CD4-positive, alpha-beta T cell (primary cell): ENCODE measurements around the gene ZNHIT1. TPM values are rescaled to one million over a fixed set of nuclear protein-coding genes. Genes with fewer than 3 reads are reported as not detected.

Source experiments
- ATAC-seq: fragments of 200-7000 bp; cut with Tn5 transposase; one replicate; pipeline ENCODE4 v1.10.0; 2022; ENCODE audit warnings: mild to moderate bottlenecking; ENCODE audit not compliant: poor library complexity
- CTCF ChIA-PET: fragments of 350-600 bp; sonication (Branson Sonifier 250); formaldehyde crosslinking; loops from one replicate; lab custom pipeline; 2021; ENCODE audit warnings: antibody characterized with exemption, inconsistent platforms; lab: Charles Lee
- POLR2A ChIA-PET: fragments of 350-600 bp; sonication (Branson Sonifier 250); formaldehyde crosslinking; loops from one replicate; lab custom pipeline; 2021; ENCODE audit warnings: antibody characterized with exemption, inconsistent platforms; lab: Charles Lee
- DNase-seq, 14 experiments: peaks; one replicate each; pipeline ENCODE4 v3.0.0-alpha.2; 2013 to 2020; ENCODE audit warnings: mixed read lengths in 2 of 14
- H3K27ac ChIP-seq, 2 donors: one replicate each; pipeline versions ENCODE4 v1.5.1 to v1.7.0; 2013; ENCODE audit warnings: low read length in 2 of 2, low read depth in 1 of 2, mild to moderate bottlenecking in 1 of 2
- H3K27me3 ChIP-seq, 2 experiments: 1 replicate in 1 of 2; 2 replicates in 1 of 2; pipeline versions ENCODE4 v1.6.1 to v1.7.0; 2013; ENCODE audit warnings: low read length in 2 of 2, control low read depth in 1 of 2, mild to moderate bottlenecking in 1 of 2, moderate library complexity in 1 of 2; ENCODE audit not compliant: insufficient read depth in 2 of 2, control insufficient read depth in 1 of 2
- H3K36me3 ChIP-seq: one replicate; pipeline ENCODE4 v1.6.1; 2013; ENCODE audit warnings: low read length, control low read depth; ENCODE audit not compliant: insufficient read depth
- H3K4me1 ChIP-seq: one replicate; pipeline ENCODE4 v1.6.1; 2013; ENCODE audit warnings: low read length, control low read depth; ENCODE audit not compliant: insufficient read depth
- H3K4me3 ChIP-seq: one replicate; pipeline ENCODE4 v1.5.1; 2013; ENCODE audit warnings: mild to moderate bottlenecking, low read length, moderate library complexity
- H3K9me3 ChIP-seq, 2 experiments: 1 replicate in 1 of 2; 2 replicates in 1 of 2; pipeline versions ENCODE4 v1.6.1 to v1.7.0; 2013; ENCODE audit warnings: low read length in 2 of 2, mild to moderate bottlenecking in 2 of 2, control low read depth in 1 of 2, moderate library complexity in 1 of 2; ENCODE audit not compliant: control insufficient read depth in 1 of 2, insufficient read depth in 1 of 2
- H3K27ac Mint-ChIP-seq: one replicate; pipeline ENCODE4 v1.8.0; 2020; ENCODE audit warnings: mixed read lengths
- H3K27me3 Mint-ChIP-seq: one replicate; pipeline ENCODE4 v1.8.0; 2021; ENCODE audit warnings: mixed read lengths
- H3K36me3 Mint-ChIP-seq: one replicate; pipeline ENCODE4 v1.8.0; 2021; ENCODE audit warnings: low read depth, mixed read lengths
- H3K4me1 Mint-ChIP-seq: one replicate; pipeline ENCODE4 v1.8.0; 2021; ENCODE audit warnings: low read depth, mixed read lengths
- H3K4me3 Mint-ChIP-seq: one replicate; pipeline ENCODE4 v1.8.0; 2020; ENCODE audit warnings: mild to moderate bottlenecking, mixed read lengths
- H3K9me3 Mint-ChIP-seq: one replicate; pipeline ENCODE4 v1.8.0; 2020; ENCODE audit warnings: mixed read lengths
- CTCF ChIP-seq: fragments of 200-600 bp; IDR thresholded peaks from one replicate; pipeline ENCODE4 v1.8.0; 2022; ENCODE audit warnings: antibody characterized with exemption, mild to moderate bottlenecking
- intact Hi-C, 2 experiments: fragments of 100-400 bp; cut with DNase I in 1 of 2; cut with micrococcal nuclease in 1 of 2; formaldehyde crosslinking; loops; one replicate each; pipeline versions ENCODE4 v1.15.1 to v1.9.0; 2023 to 2025; cut with DNase I, micrococcal nuclease
- total RNA-seq, 174 experiments: library from RNA in 2 of 174; stranded (reverse) in 2 of 174; gene quantifications; one replicate each; pipeline ENCODE4 v1.2.3 and lab custom pipeline; 2021 to 2026

Gene ZNHIT1
- total RNA-seq, 2 experiments from 2014 or later = 28.4 to 30.6 TPM

GRCh38 chr7:101244375-101245146, 26.6 kb downstream of the ZNHIT1 start, which contains the start of gene FIS1:
TSS of gene FIS1 (minus strand) at chr7:101245081. CDS start at chr7:101245004, 77 bp downstream.
- Histone ChIP-seq H3K4me3 (peak within 1 kb of the TSS; percentile 87), H3K36me3 (peaks cover 32% of the 10 kb centered on the region), H3K9me3 (no peaks in the 10 kb centered on the region), H3K27ac (peak within 1 kb of the TSS; percentile 91 to 92), H3K4me1 (peaks cover 23% of the 10 kb centered on the region), H3K27me3 (no peaks in the 10 kb centered on the region)
- ChIA-PET POLR2A (interaction anchor here (0.7 to 2.9 kb wide), 16 partner anchors 8 to 817 kb away, joined by 3 to 55 read pairs (median 5); partner anchors contain the start of genes IFT22, PLOD3, SRRT and UFSP1), CTCF (interaction anchor here (0.7 to 2.8 kb wide), 17 partner anchors 9 to 370 kb away, joined by 3 to 39 read pairs (median 4); partner anchors contain the start of genes AP1S1, PLOD3, SERPINE1 and SRRT)
- Mint-ChIP-seq H3K4me1 (peaks cover 44% of the 10 kb centered on the region), H3K9me3 (no peaks in the 10 kb centered on the region), H3K36me3 (peaks cover 43% of the 10 kb centered on the region), H3K27ac (peak within 1 kb of the TSS; percentile 96), H3K27me3 (no peaks in the 10 kb centered on the region), H3K4me3 (peak within 1 kb of the TSS; percentile 98)
- DNase-seq (peak; percentile 84 to 96 (median 90)), ATAC-seq (peak; percentile 94)
- TF ChIP-seq CTCF = peak; percentile 99
- intact Hi-C loops = loop anchor here (1.0 to 5.0 kb wide), 8 partner anchors 8 to 1223 kb away; partner anchors contain the start of genes ZNHIT1 (in 2 of the 2), SRRT (in 1 of the 2) and TRIM56 (in 1 of the 2)

DNA sequence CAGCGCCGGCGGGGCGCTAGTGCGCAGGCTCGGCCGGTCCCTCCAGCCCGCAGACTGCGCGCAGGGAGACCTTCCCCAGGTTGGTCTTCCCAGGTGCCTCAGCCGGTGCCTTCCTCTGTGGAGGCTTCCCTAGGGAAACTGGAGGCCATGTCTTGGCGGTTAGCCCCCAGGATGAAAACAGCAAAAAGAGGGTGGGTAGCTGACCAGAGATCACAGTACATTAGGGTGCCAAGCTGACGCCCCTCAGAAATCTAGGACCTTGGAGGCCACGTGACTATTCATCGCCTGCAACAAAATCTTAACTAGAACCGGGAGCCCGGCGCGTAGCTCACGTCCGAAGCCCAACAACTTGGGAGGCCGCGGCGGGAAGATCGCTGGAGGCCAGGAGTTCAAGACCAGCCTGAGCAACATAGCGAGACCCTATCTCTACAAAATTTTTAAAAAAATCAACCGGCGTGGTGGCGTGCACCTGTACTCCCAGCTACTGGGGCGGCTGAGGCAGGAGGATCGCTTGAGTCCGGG, 27.2 kb downstream of the ZNHIT1 start:
- DNase-seq = no peak
- H3K4me1 ChIP-seq = peaks cover 23% of the 10 kb centered on the region
- peak overlapping the region; percentile 91 to 92 for H3K27ac ChIP-seq
- H3K9me3 Mint-ChIP-seq = no peaks in the 10 kb centered on the region
- H3K4me1 Mint-ChIP-seq = peaks cover 50% of the 10 kb centered on the region
- H3K27me3 Mint-ChIP-seq = no peaks in the 10 kb centered on the region
- no peaks in the 10 kb centered on the region for H3K9me3 ChIP-seq
- TF ChIP-seq CTCF = no peak
- CTCF ChIA-PET = interaction anchor here (2.6 to 2.8 kb wide), 2 partner anchors 27 to 53 kb away, joined by 14 to 39 read pairs; partner anchors contain the start of genes PLOD3 and ZNHIT1
- POLR2A ChIA-PET = interaction anchor here (0.7 to 2.9 kb wide), 9 partner anchors 9 to 370 kb away, joined by 3 to 55 read pairs (median 4); partner anchors contain the start of genes IFT22, PLOD3, SRRT and UFSP1
- peak overlapping the region; percentile 96 for H3K27ac Mint-ChIP-seq
- H3K36me3 Mint-ChIP-seq = peaks cover 42% of the 10 kb centered on the region
- peaks cover 29% of the 10 kb centered on the region for H3K36me3 ChIP-seq
- peak overlapping the region; percentile 87 for H3K4me3 ChIP-seq
- intact Hi-C loops = loop anchor here (2.0 to 5.0 kb wide), 3 partner anchors 100 to 1222 kb away; no protein-coding TSS in a partner anchor
- H3K4me3 Mint-ChIP-seq = peak overlapping the region; percentile 98
- no peak for ATAC-seq
- H3K27me3 ChIP-seq = no peaks in the 10 kb centered on the region

DNA sequence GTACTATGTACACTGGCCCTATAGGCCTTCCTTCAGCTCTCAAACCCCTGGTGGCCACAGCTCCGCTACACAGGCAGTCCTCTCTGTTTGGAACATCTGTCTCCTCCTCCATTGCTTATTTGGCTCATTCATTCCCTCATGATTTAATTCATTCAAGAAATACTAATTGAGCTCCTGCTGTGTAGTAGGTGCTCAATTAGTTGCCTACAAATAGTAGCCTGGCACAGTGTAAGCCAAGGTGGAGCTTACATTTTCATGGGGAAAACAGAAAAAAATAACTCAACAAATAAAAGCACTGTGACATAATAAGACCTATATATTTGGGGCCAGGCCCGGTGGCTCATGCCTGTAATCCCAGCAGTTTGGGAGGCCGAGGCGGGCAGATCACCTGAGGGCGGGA, 30.3 kb downstream of the ZNHIT1 start:
- peak overlapping the region; percentile 63 for H3K4me3 Mint-ChIP-seq
- ATAC-seq = no peak
- no peaks in the 10 kb centered on the region for H3K27me3 Mint-ChIP-seq
- no peak for DNase-seq
- Histone ChIP-seq H3K4me3 (no peak overlapping the region), H3K9me3 (no peaks in the 10 kb centered on the region), H3K27ac (no peak overlapping the region), H3K36me3 (peaks cover 16% of the 10 kb centered on the region), H3K4me1 (peaks cover 45% of the 10 kb centered on the region), H3K27me3 (no peaks in the 10 kb centered on the region)
- CTCF ChIA-PET = interaction anchor here (0.5 to 1.2 kb wide), 2 partner anchors 104 to 600 kb away, joined by 3 to 5 read pairs; no protein-coding TSS in a partner anchor
- H3K36me3 Mint-ChIP-seq = peaks cover 44% of the 10 kb centered on the region
- TF ChIP-seq CTCF = no peak
- intact Hi-C loops = loop anchor here in 1 of 2 experiments (5.0 kb wide), 2 partner anchors 411 to 1219 kb away; no protein-coding TSS in a partner anchor
- H3K4me1 Mint-ChIP-seq = peaks cover 63% of the 10 kb centered on the region
- POLR2A ChIA-PET = no interaction called here
- no peaks in the 10 kb centered on the region for H3K9me3 Mint-ChIP-seq
- H3K27ac Mint-ChIP-seq = no peak overlapping the region
